HG03045 (cell line): Measurements from ENCODE around the gene SLC43A1.
"Not testable (repeated sequence)": the region's sequence is repeated elsewhere in the genome, so short reads cannot be mapped to it uniquely, and the experiment has no call there.

ENCODE experiments used
- ATAC-seq: cut with Tn5 transposase; IDR thresholded peaks from one replicate; pipeline ENCODE4 v1.9.1; 2021; ENCODE audit warnings: mild to moderate bottlenecking, moderate library complexity; ENCODE audit not compliant: unreplicated experiment

Gene SLC43A1

GRCh38 chr11:57462597-57462996 is 52.9 kb downstream of the SLC43A1 start:
- ATAC-seq, result no peak

- no peak for ATAC-seq
Measured at GRCh38 chr11:57461841-57462489, 53.5 kb downstream of the SLC43A1 start.

GRCh38 chr11:57460758-57461749 is 54.4 kb downstream of the SLC43A1 start:
- no peak for ATAC-seq

GRCh38 chr11:57460022-57460757 is 55.3 kb downstream of the SLC43A1 start, which contains the start of gene RTN4RL2:
TSS of gene RTN4RL2 (plus strand) at chr11:57460528. CDS start at chr11:57460866, 338 bp downstream.
- no peak for ATAC-seq

- ATAC-seq, result peak; percentile 17
Measured at GRCh38 chr11:57459164-57460021, 56.1 kb downstream of the SLC43A1 start.

GRCh38 chr11:57458410-57459163 is 56.9 kb downstream of the SLC43A1 start:
- ATAC-seq, result peak; percentile 34

- ATAC-seq, result no peak
Measured at GRCh38 chr11:57458060-57458409, 57.5 kb downstream of the SLC43A1 start.

- ATAC-seq, result peak; percentile 17
Measured at GRCh38 chr11:57457643-57458023, 57.9 kb downstream of the SLC43A1 start.

GRCh38 chr11:57456960-57457642 is 58.4 kb downstream of the SLC43A1 start:
- peak; percentile 71 for ATAC-seq

GRCh38 chr11:57453543-57454177 is 61.8 kb downstream of the SLC43A1 start:
- ATAC-seq, result no peak

- no peak for ATAC-seq
Measured at GRCh38 chr11:57446055-57446454, 69.4 kb downstream of the SLC43A1 start.

GRCh38 chr11:57445122-57445394 is 70.4 kb downstream of the SLC43A1 start:
- ATAC-seq, result not testable (repeated sequence)

- ATAC-seq, result no peak
Measured at GRCh38 chr11:57444362-57445121, 71.0 kb downstream of the SLC43A1 start.

GRCh38 chr11:57440744-57441414 is 74.6 kb downstream of the SLC43A1 start:
- ATAC-seq, result no peak

- no peak for ATAC-seq
Measured at GRCh38 chr11:57439786-57440185, 75.7 kb downstream of the SLC43A1 start.

- no peak for ATAC-seq
Measured at GRCh38 chr11:57438345-57439285, 76.9 kb downstream of the SLC43A1 start.
